ENCODE data around the gene CBX1. TPM values are rescaled to one million over a fixed set of nuclear protein-coding genes. Genes with fewer than 3 reads are reported as not detected.

The CBX1 gene
- total and polyA plus RNA-seq, 2 of the 4 experiments (the other 2 are of a cell fraction), result 35.0 to 54.9 TPM

- H3K27me3 ChIP-seq (ENCODE audit: control insufficient read depth, insufficient read depth, low read length), result no peaks in the 10 kb centered on the region
- peak overlapping the region; percentile 90 for H3K4me3 ChIP-seq (ENCODE audit: insufficient read depth, low read depth, low read length)
- peak overlapping the region; percentile 76 to 90 for H4K8ac ChIP-seq (ENCODE audit: low read depth in 2 of 2, low read length in 2 of 2)
- peak overlapping the region; percentile 79 for H2AK5ac ChIP-seq (ENCODE audit: low read depth, low read length)
- DNase-seq (peak; percentile 58), ATAC-seq (ENCODE audit: low read depth) (peak; percentile 45)
- H3K9ac ChIP-seq (ENCODE audit: low read depth, low read length), result peak overlapping the region; percentile 78
- peaks cover 0 to 22% of the 10 kb centered on the region in 2 experiments; a peak in 2 of 4 replicates for H3K79me1 ChIP-seq (ENCODE audit: low read depth in 1 of 2, low read length in 2 of 2)
- H3K4me2 ChIP-seq (ENCODE audit: low read depth, low read length), result peak overlapping the region; percentile 65
- peak overlapping the region; percentile 80 for H4K91ac ChIP-seq (ENCODE audit: insufficient read depth, low read depth, low read length)
- CTCF ChIA-PET, result interaction anchor here (1.0 kb wide), 1 partner anchor 154 kb away, joined by 3 read pairs; no protein-coding TSS in a partner anchor
- peak overlapping the region; percentile 88 for H3K27ac ChIP-seq (ENCODE audit: insufficient read depth, low read length)
- peak overlapping the region; percentile 94 for H3K14ac ChIP-seq (replicated peaks; ENCODE audit: low read depth, low read length)
- H2AFZ ChIP-seq (replicated peaks; ENCODE audit: low read length, poor library complexity), result peak overlapping the region; percentile 95
- no TSS peak for BruUV-seq (replicated peaks)
- H2BK5ac ChIP-seq (ENCODE audit: low read depth, low read length, poor library complexity, severe bottlenecking), result peak overlapping the region; percentile 83
- dilution Hi-C loops (cut with HindIII; ENCODE audit: low sequenced_read_pairs, unreplicated experiment), result no loop called here
- peak overlapping the region; percentile 47 for H2BK120ac ChIP-seq (ENCODE audit: low read depth, low read length)
- H3K56ac ChIP-seq (ENCODE audit: extremely low read depth, insufficient read depth, low read length), result peak overlapping the region; percentile 82
- H2BK20ac ChIP-seq (ENCODE audit: low read depth, low read length), result no peak overlapping the region
- H4K20me1 ChIP-seq (ENCODE audit: insufficient read depth, low read length), result peaks cover 38% of the 10 kb centered on the region
- peak overlapping the region; percentile 14; the same call in 1 of the 3 replicates for H2BK15ac ChIP-seq (ENCODE audit: low read depth, low read length)
- H2AK9ac ChIP-seq (replicated peaks; ENCODE audit: low read depth, low read length, poor library complexity), result peak overlapping the region; percentile 92
- H3K4ac ChIP-seq (ENCODE audit: low read depth, low read length), result peak overlapping the region; percentile 89
- H3K9me3 ChIP-seq (ENCODE audit: control insufficient read depth, insufficient read depth, low read length), result no peaks in the 10 kb centered on the region
- POLR2A ChIA-PET (ENCODE audit: unreplicated experiment), result interaction anchor here (0.6 kb wide), 1 partner anchor 70 kb away, joined by 5 read pairs; no protein-coding TSS in a partner anchor
- H3K4me1 ChIP-seq (ENCODE audit: control insufficient read depth, insufficient read depth, low read length), result peaks cover 2% of the 10 kb centered on the region; the same call in 1 of the 2 replicates
- H3K18ac ChIP-seq (ENCODE audit: low read depth, low read length), result peak overlapping the region; percentile 2; the same call in 1 of the 2 replicates
- in situ Hi-C loops (cut with MboI; ENCODE audit: low sequenced_read_pairs), result no loop called here
- intact Hi-C loops (cut with micrococcal nuclease), result loop anchor here (2.0 kb wide), 1 partner anchor 76 kb away; no protein-coding TSS in a partner anchor
- H3K9me1 ChIP-seq (ENCODE audit: insufficient read depth, low read length), result no peaks in the 10 kb centered on the region
- peak overlapping the region; percentile 0; the same call in 1 of the 2 replicates for H4K5ac ChIP-seq (ENCODE audit: low read depth, low read length)
- 0% methylated on average over 9 of the region's 23 CpGs; no CpG with 5 or more reads in 1 of the 2 experiments for WGBS, 2 experiments (ENCODE audit: extremely low coverage in 2 of 2, insufficient read length in 1 of 2)
- peak overlapping the region; percentile 86 for H3K23ac ChIP-seq (ENCODE audit: low read depth, low read length)
- TF ChIP-seq CTCF (conservative IDR thresholded peaks at IDR 0.05; ENCODE audit: low read depth, low read length), result no peak
- TF ChIP-seq RAD21 (IDR thresholded peaks at IDR 0.05; ENCODE audit: low read length), result no peak
- no peak for TF ChIP-seq NFE2L2 (IDR thresholded peaks at IDR 0.05; ENCODE audit: low read depth, low read length)
- TF ChIP-seq, protein P1, sequence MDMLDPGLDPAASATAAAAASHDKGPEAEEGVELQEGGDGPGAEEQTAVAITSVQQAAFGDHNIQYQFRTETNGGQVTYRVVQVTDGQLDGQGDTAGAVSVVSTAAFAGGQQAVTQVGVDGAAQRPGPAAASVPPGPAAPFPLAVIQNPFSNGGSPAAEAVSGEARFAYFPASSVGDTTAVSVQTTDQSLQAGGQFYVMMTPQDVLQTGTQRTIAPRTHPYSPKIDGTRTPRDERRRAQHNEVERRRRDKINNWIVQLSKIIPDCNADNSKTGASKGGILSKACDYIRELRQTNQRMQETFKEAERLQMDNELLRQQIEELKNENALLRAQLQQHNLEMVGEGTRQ (IDR thresholded peaks at IDR 0.05; ENCODE audit: low read depth, low read length), result no peak
- TF ChIP-seq SMC3 (IDR thresholded peaks at IDR 0.05; ENCODE audit: low read depth, low read length), result no peak
- no peak for TF ChIP-seq FOS (IDR thresholded peaks at IDR 0.05; ENCODE audit: low read depth, low read length)
- TF ChIP-seq MAFK (IDR thresholded peaks at IDR 0.05; ENCODE audit: low read depth, low read length), result no peak
- TF ChIP-seq RFX5 (IDR thresholded peaks at IDR 0.05; ENCODE audit: low read depth, low read length), result no peak
- no peak for TF ChIP-seq BHLHE40 (IDR thresholded peaks at IDR 0.05; ENCODE audit: low read depth, low read length)
- no peak for TF ChIP-seq ELK1 (IDR thresholded peaks at IDR 0.05; ENCODE audit: borderline replicate concordance, low read depth, low read length)
- no peak for TF ChIP-seq POLR2A (IDR thresholded peaks at IDR 0.05; ENCODE audit: low read depth, low read length)
- no peak for TF ChIP-seq MAZ (IDR thresholded peaks at IDR 0.05; ENCODE audit: borderline replicate concordance, low read depth, low read length)
- no peak for TF ChIP-seq MXI1 (IDR thresholded peaks at IDR 0.05; ENCODE audit: borderline replicate concordance, low read depth, low read length)
- no peak for TF ChIP-seq RCOR1 (IDR thresholded peaks at IDR 0.05; ENCODE audit: insufficient replicate concordance, low read length)
- no peak for TF ChIP-seq CEBPB (IDR thresholded peaks at IDR 0.05; ENCODE audit: low read depth, low read length)
- no peak for TF ChIP-seq CHD1 (IDR thresholded peaks at IDR 0.05; ENCODE audit: low read depth, low read length)
- H3K36me3 ChIP-seq (ENCODE audit: control insufficient read depth, insufficient read depth, low read length), result peaks cover 2% of the 10 kb centered on the region
These were observed 677 bp downstream of the CBX1 start for GRCh38 chr17:48100591-48101011.
